LNCaP clone FGC (cell line): ENCODE results near the gene PUM1.

Source experiments
- DNase-seq: peaks from one replicate; pipeline ENCODE4 v3.0.0-alpha.2; 2011; ENCODE audit warnings: low read depth
- H3K4me3 ChIP-seq: 2 replicates; pipeline ENCODE4 v1.5.1; 2011; ENCODE audit warnings: mild to moderate bottlenecking, low read depth, low read length, control low read depth
- TF ChIP-seq, protein P1 (sequence below): IDR thresholded peaks from 2 replicates; pipeline ENCODE4 v1.5.1; 2012; ENCODE audit warnings: mild to moderate bottlenecking; ENCODE audit not compliant: control insufficient read depth, insufficient read depth; ENCODE audit errors: extremely low read depth

The PUM1 gene

DNA sequence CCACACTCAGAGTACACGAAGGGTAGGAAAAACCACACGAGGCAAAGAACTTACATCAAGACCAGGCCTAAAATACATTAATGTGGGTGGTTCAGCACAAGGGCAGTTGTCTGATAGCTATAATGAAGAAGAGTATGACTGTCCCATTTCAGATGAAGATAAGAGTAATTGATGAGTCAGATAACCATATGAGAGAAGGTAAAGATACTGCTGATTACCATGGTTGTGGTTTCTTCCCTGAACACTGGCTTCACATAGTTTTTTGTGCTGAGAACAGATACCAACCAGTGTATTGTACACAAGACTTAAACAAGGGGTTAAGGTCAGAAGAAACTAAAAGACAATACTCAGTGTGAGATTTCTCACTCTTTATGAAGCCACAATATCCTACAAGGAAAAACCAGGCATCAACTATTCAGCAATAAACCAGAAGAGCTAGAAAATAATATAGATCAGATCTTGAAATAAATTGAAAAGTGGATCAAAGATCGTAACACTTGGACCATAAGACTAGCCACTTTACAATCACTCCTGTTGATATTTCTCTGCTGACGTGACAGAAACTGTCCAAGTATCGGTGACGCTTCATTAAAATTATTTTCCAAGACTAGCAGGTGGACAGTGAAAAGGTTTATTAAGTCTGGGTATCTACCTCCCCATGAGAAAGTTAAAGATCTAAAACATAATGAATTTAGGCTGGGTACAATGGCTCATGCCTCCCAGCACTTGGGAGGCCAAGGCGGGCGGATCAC is 28.6 kb downstream of the PUM1 start:
- H3K4me3 ChIP-seq, result no peak overlapping the region
- TF ChIP-seq, protein P1, sequence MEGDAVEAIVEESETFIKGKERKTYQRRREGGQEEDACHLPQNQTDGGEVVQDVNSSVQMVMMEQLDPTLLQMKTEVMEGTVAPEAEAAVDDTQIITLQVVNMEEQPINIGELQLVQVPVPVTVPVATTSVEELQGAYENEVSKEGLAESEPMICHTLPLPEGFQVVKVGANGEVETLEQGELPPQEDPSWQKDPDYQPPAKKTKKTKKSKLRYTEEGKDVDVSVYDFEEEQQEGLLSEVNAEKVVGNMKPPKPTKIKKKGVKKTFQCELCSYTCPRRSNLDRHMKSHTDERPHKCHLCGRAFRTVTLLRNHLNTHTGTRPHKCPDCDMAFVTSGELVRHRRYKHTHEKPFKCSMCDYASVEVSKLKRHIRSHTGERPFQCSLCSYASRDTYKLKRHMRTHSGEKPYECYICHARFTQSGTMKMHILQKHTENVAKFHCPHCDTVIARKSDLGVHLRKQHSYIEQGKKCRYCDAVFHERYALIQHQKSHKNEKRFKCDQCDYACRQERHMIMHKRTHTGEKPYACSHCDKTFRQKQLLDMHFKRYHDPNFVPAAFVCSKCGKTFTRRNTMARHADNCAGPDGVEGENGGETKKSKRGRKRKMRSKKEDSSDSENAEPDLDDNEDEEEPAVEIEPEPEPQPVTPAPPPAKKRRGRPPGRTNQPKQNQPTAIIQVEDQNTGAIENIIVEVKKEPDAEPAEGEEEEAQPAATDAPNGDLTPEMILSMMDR, result no peak
- no peak for DNase-seq

DNA sequence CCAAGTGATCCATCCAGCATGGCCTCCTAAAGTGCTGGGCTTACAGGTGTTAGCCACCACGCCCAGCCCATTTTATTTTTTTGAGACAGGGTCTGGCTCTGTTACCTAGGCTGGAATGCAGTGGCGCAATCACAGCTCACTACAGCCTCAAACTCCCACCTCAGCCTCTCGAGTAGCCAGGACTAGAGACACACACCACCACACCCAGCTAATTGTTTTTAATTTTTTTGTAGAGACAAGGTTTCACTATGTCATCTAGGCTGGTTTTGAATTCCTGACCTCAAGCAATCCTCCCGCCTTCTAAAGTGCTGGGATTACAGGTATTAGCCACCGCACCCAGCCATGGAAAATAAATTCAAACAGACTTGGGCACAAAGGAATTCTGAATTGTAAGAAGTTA is 31.9 kb downstream of the PUM1 start:
- no peak for DNase-seq
- TF ChIP-seq, protein P1, result no peak
- no peak overlapping the region for H3K4me3 ChIP-seq

DNA sequence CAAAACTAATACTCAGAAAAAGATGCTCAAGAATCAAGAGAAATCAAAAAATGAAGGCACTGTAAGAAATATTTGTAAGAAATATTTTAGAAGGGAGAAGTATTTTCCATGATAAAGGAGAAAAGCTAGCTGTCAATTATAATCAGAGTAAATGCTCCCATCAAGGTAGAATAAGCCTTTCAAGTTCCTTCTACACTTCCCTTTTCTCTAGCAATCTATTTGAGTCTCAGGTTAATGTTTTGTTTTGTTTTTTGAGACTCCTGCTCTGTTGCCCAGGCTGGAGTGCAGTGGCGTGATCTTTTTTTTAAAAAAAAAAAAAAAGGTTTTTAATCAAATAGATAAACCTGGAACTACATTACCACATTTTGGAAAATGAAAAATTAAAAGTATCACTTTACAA is 33.3 kb downstream of the PUM1 start:
- TF ChIP-seq, protein P1, result no peak
- no peak overlapping the region for H3K4me3 ChIP-seq
- DNase-seq, result no peak

DNA sequence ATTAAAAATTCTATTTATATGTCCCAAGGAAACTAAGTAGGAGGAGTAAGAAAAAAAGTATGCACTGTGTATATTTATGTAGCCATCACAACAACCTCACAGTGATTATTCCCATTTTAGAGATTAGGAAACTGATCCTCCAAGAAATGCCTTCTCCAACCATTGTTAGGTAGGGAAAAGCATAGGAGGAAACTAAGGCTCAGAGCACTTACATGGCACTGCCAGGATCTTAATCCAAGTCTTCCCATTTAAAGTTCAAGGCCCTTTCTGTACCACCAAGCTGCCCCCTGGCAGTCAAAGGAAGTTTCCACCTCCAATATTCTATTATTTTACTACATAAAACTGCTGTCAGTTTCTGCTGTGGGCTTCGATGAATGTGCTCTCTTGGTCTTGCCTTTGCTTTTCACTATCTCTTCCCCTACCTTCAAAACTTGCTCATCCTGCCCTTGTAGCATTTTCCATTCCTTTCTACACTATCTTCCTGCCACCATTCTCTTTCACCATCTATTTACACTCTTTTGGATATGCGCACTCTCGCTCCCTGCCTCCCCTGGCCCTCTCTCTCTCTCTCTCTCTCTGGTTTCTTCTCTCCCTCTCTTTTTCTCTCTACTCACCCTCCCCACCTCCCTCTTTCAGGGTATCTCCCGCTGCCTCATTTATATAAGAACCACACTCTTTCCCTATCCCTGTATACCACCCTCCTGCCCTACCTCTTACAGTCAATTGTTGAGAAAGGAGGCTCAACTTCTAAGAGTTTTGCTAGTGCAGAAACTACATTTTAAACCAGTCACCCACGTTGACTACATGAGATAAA is 34.0 kb downstream of the PUM1 start:
- TF ChIP-seq, protein P1, result no peak
- H3K4me3 ChIP-seq, result no peak overlapping the region
- DNase-seq, result no peak

DNA sequence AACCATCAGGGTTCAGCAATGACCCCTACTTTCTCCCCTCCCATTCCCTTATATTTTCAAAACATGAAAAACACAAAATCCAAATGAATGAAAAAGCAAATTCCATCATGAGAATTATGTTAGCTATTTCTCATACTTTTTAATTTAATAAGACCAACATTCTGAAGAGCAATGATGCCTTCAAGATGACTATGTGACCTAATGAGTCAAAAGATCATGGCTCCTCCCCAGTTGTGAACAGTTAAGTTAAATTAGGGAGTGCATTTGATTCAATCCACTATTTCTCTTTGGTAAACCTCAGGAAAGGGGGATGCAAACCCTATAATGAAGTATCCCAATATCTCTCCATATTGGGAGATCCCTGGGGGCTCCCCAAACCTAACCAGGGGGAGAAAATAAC is 36.5 kb downstream of the PUM1 start:
- H3K4me3 ChIP-seq, result no peak overlapping the region
- DNase-seq, result no peak
- TF ChIP-seq, protein P1, result no peak

DNA sequence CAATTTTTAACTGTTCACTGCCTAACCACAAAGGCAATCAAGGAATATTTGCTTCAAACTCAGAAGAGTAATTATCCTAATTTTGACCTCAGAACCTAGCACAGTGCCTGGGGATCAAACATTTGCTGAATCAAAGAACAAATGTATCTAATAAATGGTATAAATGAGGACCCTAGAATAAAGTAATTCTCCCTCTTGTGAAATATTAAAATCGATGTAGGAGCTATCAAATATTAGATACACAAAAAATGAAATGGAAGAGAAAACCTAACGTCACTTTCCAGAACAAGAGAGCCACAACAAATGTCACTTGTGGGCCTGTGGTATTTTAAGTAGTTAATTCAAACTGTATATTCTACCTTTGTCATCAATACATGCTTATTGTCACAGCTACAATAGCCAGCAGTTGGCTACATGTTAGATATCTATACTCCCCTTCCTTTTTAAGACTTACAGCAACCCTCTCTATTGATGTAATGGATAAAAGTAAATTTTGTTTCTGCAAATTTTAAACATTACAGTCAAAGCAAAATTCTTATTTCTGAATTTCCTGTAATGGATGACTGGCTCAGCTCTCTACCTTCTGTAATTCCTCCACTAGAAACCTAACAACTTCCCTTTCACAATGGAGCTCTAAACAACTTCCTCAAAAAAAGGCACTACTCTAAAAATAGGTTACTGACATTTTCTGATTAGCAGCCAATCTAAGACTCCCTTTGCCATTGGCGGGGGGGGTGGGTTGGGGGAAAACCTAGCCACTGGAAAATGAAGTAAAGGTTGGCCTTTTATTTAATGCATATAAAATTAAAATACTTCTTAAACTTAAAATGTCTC is 37.6 kb downstream of the PUM1 start:
- DNase-seq, result no peak
- TF ChIP-seq, protein P1, result no peak
- H3K4me3 ChIP-seq, result no peak overlapping the region
